Measurements from ENCODE around the gene RTEL1. TPM values are rescaled to one million over a fixed set of nuclear protein-coding genes. Genes with fewer than 3 reads are reported as not detected.
"Not testable (repeated sequence)": the region's sequence is repeated elsewhere in the genome, so short reads cannot be mapped to it uniquely, and the experiment has no call there.

RTEL1 gene
- total RNA-seq, 2 donors from 2014 or later = 26.8 to 34.6 TPM

- H3K27ac Mint-ChIP-seq = peak overlapping the region; percentile 93
- H3K36me3 Mint-ChIP-seq (ENCODE audit: insufficient read depth in 2 of 2) = peaks cover 0 to 5% of the 10 kb centered on the region in 2 donors
- peaks cover 83% of the 10 kb centered on the region for H3K4me1 Mint-ChIP-seq (ENCODE audit: low read depth)
- peak overlapping the region; percentile 72 to 84 for H3K4me3 Mint-ChIP-seq
- DNase-seq (peak; percentile 77 to 78), ATAC-seq (replicated peaks in 1 of 2) (peak; percentile 82 to 85)
- no peaks in the 10 kb centered on the region for H3K27me3 Mint-ChIP-seq (ENCODE audit: low read depth)
- peaks cover 0 to 3% of the 10 kb centered on the region in 2 donors for H3K9me3 Mint-ChIP-seq
Measured at GRCh38 chr20:63635431-63636141, 22.5 kb upstream of the RTEL1 start.

GRCh38 chr20:63636752-63637628 lies 21.1 kb upstream of the RTEL1 start:
- Mint-ChIP-seq H3K4me1 (ENCODE audit: low read depth) (peaks cover 71% of the 10 kb centered on the region), H3K4me3 (peak overlapping the region; percentile 27 to 51), H3K9me3 (peaks cover 0 to 3% of the 10 kb centered on the region in 2 donors), H3K27me3 (ENCODE audit: low read depth) (no peaks in the 10 kb centered on the region), H3K27ac (peak overlapping the region; percentile 63), H3K36me3 (ENCODE audit: insufficient read depth in 2 of 2) (peaks cover 0 to 5% of the 10 kb centered on the region in 2 donors)
- ATAC-seq (replicated peaks in 1 of 2) (no peak), DNase-seq (peak; percentile 16 to 24)

GRCh38 chr20:63639093-63639975 lies 18.8 kb upstream of the RTEL1 start:
- peak overlapping the region; percentile 99 for H3K27ac Mint-ChIP-seq
- H3K27me3 Mint-ChIP-seq (ENCODE audit: low read depth) = no peaks in the 10 kb centered on the region
- peaks cover 0 to 5% of the 10 kb centered on the region in 2 donors for H3K36me3 Mint-ChIP-seq (ENCODE audit: insufficient read depth in 2 of 2)
- DNase-seq (peak; percentile 75 to 80), ATAC-seq (replicated peaks in 1 of 2) (peak; percentile 51 to 58)
- peaks cover 59% of the 10 kb centered on the region for H3K4me1 Mint-ChIP-seq (ENCODE audit: low read depth)
- H3K4me3 Mint-ChIP-seq = peak overlapping the region; percentile 96 to 99
- H3K9me3 Mint-ChIP-seq = peaks cover 0 to 3% of the 10 kb centered on the region in 2 donors

GRCh38 chr20:63640086-63640485 lies 18.0 kb upstream of the RTEL1 start:
- H3K27me3 Mint-ChIP-seq (ENCODE audit: low read depth) = no peaks in the 10 kb centered on the region
- peak overlapping the region; percentile 82 for H3K27ac Mint-ChIP-seq
- peaks cover 53% of the 10 kb centered on the region for H3K4me1 Mint-ChIP-seq (ENCODE audit: low read depth)
- ATAC-seq (replicated peaks in 1 of 2) = no peak
- peaks cover 0 to 3% of the 10 kb centered on the region in 2 donors for H3K9me3 Mint-ChIP-seq
- peaks cover 0 to 2% of the 10 kb centered on the region in 2 donors for H3K36me3 Mint-ChIP-seq (ENCODE audit: insufficient read depth in 2 of 2)
- DNase-seq = no peak
- peak overlapping the region; percentile 96 to 99 for H3K4me3 Mint-ChIP-seq

- H3K9me3 Mint-ChIP-seq; H3K27ac Mint-ChIP-seq; H3K36me3 Mint-ChIP-seq (ENCODE audit: insufficient read depth in 2 of 2); ATAC-seq (replicated peaks in 1 of 2); H3K27me3 Mint-ChIP-seq (ENCODE audit: low read depth): not testable (repeated sequence)
- H3K4me3 Mint-ChIP-seq = peak overlapping the region; percentile 79 to 96
- peaks cover 47% of the 10 kb centered on the region for H3K4me1 Mint-ChIP-seq (ENCODE audit: low read depth)
- peak in 1 of 2 donors; percentile 24 for DNase-seq
Measured at GRCh38 chr20:63640686-63641085, 17.4 kb upstream of the RTEL1 start.

- ATAC-seq (replicated peaks in 1 of 2) (peak; percentile 22 to 23), DNase-seq (peak; percentile 57 to 67)
- Mint-ChIP-seq H3K27ac (no peak overlapping the region), H3K27me3 (ENCODE audit: low read depth) (no peaks in the 10 kb centered on the region), H3K9me3 (peaks cover 0 to 3% of the 10 kb centered on the region in 2 donors), H3K36me3 (ENCODE audit: insufficient read depth in 2 of 2) (peaks cover 0 to 2% of the 10 kb centered on the region in 2 donors), H3K4me1 (ENCODE audit: low read depth) (peaks cover 41% of the 10 kb centered on the region), H3K4me3 (peak overlapping the region; percentile 63 to 76)
Measured at GRCh38 chr20:63641146-63641791, 16.8 kb upstream of the RTEL1 start.

GRCh38 chr20:63641792-63642523 lies 16.2 kb upstream of the RTEL1 start:
- peaks cover 0 to 2% of the 10 kb centered on the region in 2 donors for H3K36me3 Mint-ChIP-seq (ENCODE audit: insufficient read depth in 2 of 2)
- H3K27me3 Mint-ChIP-seq (ENCODE audit: low read depth) = no peaks in the 10 kb centered on the region
- H3K4me1 Mint-ChIP-seq (ENCODE audit: low read depth) = peaks cover 36% of the 10 kb centered on the region
- H3K9me3 Mint-ChIP-seq = peaks cover 0 to 3% of the 10 kb centered on the region in 2 donors
- peak overlapping the region; percentile 72 for H3K27ac Mint-ChIP-seq
- DNase-seq = peak; percentile 97 to 99
- ATAC-seq (replicated peaks in 1 of 2) = peak; percentile 73 to 80
- peak overlapping the region; percentile 67 to 76 for H3K4me3 Mint-ChIP-seq

GRCh38 chr20:63642527-63643247 lies 15.4 kb upstream of the RTEL1 start:
- Mint-ChIP-seq H3K27ac (no peak overlapping the region), H3K36me3 (ENCODE audit: insufficient read depth in 2 of 2) (peaks cover 0 to 2% of the 10 kb centered on the region in 2 donors), H3K27me3 (ENCODE audit: low read depth) (no peaks in the 10 kb centered on the region), H3K4me3 (peak overlapping the region; percentile 69 to 81), H3K4me1 (ENCODE audit: low read depth) (peaks cover 30% of the 10 kb centered on the region), H3K9me3 (peaks cover 0 to 3% of the 10 kb centered on the region in 2 donors)
- ATAC-seq (replicated peaks in 1 of 2) = no peak
- no peak for DNase-seq

- Mint-ChIP-seq H3K27ac (no peak overlapping the region), H3K36me3 (ENCODE audit: insufficient read depth in 2 of 2) (no peaks in the 10 kb centered on the region), H3K9me3 (no peaks in the 10 kb centered on the region), H3K27me3 (ENCODE audit: low read depth) (no peaks in the 10 kb centered on the region), H3K4me1 (ENCODE audit: low read depth) (peaks cover 23% of the 10 kb centered on the region), H3K4me3 (peak overlapping the region; percentile 69 to 81)
- DNase-seq (no peak), ATAC-seq (replicated peaks in 1 of 2) (no peak)
Measured at GRCh38 chr20:63643499-63643898, 14.6 kb upstream of the RTEL1 start.

- Mint-ChIP-seq H3K27ac (no peak overlapping the region), H3K27me3 (ENCODE audit: low read depth) (no peaks in the 10 kb centered on the region), H3K4me3 (peak overlapping the region in 1 of 2 donors; percentile 81), H3K9me3 (no peaks in the 10 kb centered on the region), H3K4me1 (ENCODE audit: low read depth) (peaks cover 19% of the 10 kb centered on the region), H3K36me3 (ENCODE audit: insufficient read depth in 2 of 2) (no peaks in the 10 kb centered on the region)
- no peak for DNase-seq
- no peak for ATAC-seq (replicated peaks in 1 of 2)
Measured at GRCh38 chr20:63643946-63644345, 14.2 kb upstream of the RTEL1 start.

GRCh38 chr20:63645218-63645617 lies 12.9 kb upstream of the RTEL1 start:
- ATAC-seq (replicated peaks in 1 of 2) (no peak), DNase-seq (no peak)
- Mint-ChIP-seq H3K27me3 (ENCODE audit: low read depth) (no peaks in the 10 kb centered on the region), H3K27ac (no peak overlapping the region), H3K36me3 (ENCODE audit: insufficient read depth in 2 of 2) (no peaks in the 10 kb centered on the region), H3K4me3 (no peak overlapping the region), H3K4me1 (ENCODE audit: low read depth) (peaks cover 6% of the 10 kb centered on the region), H3K9me3 (no peaks in the 10 kb centered on the region)
